GM19328 (cell line): ENCODE measurements around the gene JOSD1.

Experiments
- ATAC-seq: cut with Tn5 transposase; IDR thresholded peaks from one replicate; pipeline ENCODE4 v1.9.1; 2021; ENCODE audit warnings: mild to moderate bottlenecking, moderate library complexity; ENCODE audit not compliant: unreplicated experiment

JOSD1 gene

DNA sequence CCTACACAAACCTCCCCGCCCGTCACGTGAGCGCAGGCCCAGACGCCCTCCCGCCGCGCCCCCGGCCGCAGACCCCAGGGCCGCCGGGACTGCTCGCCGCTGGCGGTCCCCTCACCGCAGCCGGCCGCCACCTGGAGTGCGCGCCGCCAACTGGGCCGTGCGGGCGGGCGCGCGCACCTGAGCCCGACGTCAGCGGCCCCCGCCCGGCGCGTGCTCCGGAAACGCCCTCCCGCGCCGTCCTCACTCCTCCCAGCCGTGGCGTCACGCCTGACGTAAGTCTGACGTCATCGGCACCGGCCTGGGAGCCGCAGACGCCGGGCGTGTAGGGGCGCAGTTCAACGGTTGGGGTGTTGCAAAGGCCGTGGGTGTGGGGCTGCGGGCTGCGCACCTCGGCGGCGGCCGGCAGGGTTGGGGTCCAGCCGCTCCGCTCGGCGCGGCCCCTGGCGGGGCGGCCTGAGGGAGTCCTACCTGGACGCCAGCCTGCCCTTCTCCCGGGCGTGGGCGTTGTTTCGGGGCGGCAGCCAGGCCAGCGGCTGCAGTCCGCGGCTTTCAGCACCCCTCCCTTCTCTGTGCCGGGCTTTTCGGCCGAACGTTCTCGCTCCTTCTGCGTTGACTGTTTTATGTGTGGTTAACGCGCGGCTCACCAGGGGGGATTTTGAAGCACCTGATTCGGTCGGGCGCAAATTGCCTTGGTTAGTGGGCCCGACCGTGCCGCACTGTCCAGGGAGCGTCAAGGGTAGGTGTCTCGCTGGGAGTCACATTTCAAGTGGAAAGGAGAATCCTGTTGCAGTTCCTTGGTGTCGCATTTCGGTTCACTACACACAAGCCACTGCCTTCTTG lies at the start of gene JOSD1:
Gene JOSD1, minus strand, starts transcription at position 155 of the 840 bp plus-strand sequence. CDS start 956 bp downstream, outside the sequence.
- peak; percentile 40 for ATAC-seq

- no peak for ATAC-seq
Measured at GRCh38 chr22:38750104-38750503, 49.4 kb upstream of the JOSD1 start.

- ATAC-seq: no peak
Measured at GRCh38 chr22:38748487-38749136, 47.9 kb upstream of the JOSD1 start.

DNA sequence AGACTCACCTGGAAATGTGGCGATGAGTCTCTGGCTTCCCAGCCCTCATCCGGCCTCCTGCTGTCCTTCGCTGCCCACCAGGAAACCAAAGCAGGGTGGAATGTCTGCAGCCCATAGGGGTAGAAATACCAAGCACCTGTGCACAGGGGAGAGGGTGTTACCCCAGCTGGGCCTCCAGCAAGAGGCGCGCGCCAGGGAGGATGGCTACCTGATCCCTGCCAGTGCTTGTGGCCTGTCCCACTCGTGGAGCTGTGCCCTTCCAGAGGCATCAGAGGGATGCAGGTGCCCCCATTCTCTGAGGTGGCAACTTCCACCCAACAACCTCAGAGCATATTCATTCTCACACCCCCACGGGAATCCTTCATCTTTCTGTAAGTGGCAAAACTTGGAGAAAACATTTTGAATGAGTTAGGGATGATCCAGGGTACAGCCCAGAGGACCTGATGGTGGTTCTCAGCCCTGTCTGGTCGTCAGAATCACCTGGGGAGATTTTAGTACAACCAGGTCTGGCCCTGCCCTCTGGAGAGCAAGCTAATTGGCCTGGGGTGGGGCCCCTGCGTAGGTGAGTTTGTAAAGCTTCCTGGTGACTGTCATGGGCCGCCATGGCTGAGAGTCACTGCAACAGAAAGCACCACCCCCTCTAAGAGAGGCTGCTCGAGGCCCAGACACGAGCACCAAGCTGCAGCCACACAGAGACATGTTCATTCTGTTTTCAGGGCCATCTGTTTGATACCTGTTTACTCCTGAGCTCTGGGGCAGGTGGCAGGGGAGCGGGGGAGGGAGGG lies 45.1 kb upstream of the JOSD1 start:
- ATAC-seq: no peak

DNA sequence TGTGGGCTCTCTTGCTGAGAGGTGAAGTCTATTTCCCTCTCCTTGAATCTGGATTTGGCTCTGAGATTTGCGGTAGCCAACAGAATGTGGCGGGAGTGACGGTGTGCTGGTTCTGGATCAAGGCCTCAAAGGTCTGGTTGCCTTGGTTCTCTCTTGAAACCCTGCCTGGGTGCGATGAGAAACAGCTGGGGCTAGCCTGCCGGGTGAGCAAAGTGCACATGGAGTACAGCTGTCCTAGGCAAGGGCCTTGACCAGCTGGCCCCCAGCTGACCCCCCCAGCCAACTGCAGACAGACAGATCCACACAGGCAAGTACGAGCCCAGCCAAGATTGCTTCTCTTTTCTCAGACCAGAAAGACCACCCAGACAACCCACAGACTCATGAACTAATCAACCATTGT lies 44.2 kb upstream of the JOSD1 start:
- ATAC-seq: no peak

DNA sequence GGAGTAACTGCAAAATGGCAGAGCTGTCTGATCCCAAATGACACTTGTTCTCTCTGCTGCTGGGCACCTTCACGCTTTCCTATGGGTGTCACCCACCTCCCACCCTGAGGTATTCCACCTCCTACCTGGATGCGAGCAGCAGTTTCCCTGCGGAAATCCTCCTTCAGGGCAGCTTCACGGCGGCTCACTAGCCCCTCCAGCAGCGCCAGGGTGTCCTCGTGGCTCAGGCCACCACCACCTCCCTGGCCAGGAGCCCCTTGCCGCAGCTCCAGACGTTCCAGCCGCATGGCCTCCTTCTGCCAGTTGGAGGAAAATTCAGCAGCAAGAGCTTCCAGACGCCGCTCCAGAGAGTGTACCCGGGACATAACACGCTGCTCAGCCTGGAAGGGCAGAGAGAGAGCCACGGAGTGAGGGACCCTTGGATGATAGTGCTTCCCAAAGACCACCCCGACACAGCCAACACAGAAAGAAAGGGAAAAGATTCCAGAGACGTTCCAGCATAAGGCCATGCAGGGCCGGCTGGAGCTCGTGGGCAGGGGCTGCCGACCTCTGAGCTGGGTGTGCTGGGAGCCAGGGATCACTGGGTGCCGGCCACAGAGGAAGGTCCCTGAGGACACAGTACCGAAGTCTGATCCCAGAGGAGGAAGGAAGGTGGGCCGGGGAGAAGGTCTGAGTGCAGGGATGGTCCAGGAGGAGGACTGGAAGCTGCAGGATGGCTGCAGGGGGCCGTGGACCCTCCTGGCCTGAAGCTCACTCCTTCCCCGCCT lies 41.6 kb upstream of the JOSD1 start:
- no peak for ATAC-seq

GRCh38 chr22:38741576-38741975 lies 40.8 kb upstream of the JOSD1 start:
- ATAC-seq: no peak

DNA sequence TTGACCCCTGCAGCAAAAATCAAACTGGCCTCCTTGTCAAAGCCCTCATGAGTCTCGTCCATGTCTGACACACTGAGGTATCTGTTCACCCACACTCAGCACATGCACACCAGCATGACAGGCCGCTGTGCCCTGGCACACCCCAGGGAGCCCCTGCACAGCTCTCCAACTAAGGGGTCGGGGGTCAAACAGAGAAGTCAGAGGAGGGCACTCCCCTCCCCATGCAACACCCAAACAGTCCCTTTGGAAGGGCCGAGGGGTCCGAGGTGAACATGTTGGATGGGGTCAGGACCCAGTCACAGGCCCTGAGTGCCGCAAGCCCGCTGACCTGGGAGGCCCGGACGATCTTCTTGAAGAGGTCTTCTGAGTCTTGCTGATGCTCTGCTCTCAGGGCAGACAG lies 40.4 kb upstream of the JOSD1 start:
- ATAC-seq: no peak

DNA sequence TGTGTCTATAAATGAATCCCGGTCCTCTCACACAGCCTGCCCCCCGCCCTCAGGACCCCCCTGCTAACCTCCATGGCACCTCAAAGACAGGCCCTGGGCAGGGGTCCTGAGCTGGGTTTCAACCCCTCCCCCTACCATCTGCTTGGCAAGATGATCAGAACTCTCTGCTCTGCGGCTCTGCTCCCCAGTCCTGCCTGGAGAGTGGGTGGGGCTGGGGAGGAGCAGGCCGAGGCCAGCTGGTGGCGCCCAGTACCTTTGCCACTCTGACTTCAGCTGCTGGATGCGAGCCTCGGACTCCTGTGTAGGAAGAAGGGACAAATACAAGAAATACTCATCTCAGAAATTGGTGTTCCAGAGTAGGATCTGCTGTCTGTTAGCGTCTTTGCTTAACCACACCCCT lies 40.0 kb upstream of the JOSD1 start:
- no peak for ATAC-seq

- no peak for ATAC-seq
Measured at GRCh38 chr22:38740116-38740723, 39.5 kb upstream of the JOSD1 start.

GRCh38 chr22:38739300-38740055 lies 38.7 kb upstream of the JOSD1 start:
- no peak for ATAC-seq

- no peak for ATAC-seq
Measured at GRCh38 chr22:38738475-38739070, 37.8 kb upstream of the JOSD1 start.

GRCh38 chr22:38737302-38738060 lies 36.7 kb upstream of the JOSD1 start:
- ATAC-seq: no peak

- no peak for ATAC-seq
Measured at GRCh38 chr22:38736257-38736570, 35.5 kb upstream of the JOSD1 start.

DNA sequence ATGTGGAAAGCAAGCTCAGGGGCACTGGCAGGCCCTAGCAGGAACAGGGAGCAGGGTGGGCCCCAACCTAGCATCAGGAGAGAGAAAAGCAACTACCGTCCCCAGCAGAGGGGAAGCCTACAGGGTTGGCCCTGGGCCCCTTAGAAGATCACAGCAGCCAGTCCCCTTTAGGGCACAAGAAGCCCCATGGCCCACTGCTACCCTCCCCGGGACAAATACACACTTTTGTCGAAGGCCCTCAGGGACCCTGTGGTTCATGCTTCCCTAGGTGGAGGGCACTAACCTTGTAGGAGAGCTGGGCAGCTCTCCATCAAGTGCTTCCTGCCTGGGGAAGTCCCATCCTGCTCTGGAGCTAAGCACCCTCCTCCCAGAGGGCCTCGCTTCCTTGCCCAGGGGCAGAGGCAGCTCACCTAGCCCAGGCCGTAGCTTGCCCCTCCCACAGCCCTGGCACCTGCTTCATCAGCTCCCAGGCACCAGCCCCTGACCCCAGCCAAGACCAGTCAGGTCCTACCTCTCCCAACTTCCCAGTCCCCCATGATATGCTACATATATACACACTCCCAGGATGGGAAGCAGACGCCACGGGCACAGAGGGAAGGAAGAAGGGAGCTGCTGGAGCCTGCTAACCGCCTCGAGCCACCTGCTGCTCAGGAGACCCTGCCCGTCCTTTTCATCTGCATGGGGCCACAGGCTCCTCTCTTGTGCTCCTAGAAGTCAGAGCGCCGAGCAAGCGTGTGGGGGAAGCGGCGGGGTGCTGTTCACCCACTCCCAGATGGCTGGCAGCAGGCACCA lies 34.9 kb upstream of the JOSD1 start:
- ATAC-seq: no peak

DNA sequence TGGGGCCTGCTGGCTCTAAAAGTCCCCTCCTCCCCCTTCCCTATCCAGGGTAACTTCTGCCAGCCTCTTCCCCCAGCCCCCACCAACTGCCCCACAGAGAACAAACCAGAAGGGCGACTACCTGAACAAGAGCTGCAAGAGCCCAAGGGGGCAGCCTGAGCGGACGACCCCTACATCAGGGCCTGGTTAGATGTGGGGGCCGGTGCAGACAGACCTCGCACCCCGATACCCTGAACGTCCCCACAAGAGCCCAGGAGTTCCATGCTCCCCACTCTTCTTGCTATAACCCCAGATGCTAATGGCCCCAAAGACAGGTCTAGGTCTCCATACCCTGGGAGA lies 34.4 kb upstream of the JOSD1 start:
- ATAC-seq: no peak

DNA sequence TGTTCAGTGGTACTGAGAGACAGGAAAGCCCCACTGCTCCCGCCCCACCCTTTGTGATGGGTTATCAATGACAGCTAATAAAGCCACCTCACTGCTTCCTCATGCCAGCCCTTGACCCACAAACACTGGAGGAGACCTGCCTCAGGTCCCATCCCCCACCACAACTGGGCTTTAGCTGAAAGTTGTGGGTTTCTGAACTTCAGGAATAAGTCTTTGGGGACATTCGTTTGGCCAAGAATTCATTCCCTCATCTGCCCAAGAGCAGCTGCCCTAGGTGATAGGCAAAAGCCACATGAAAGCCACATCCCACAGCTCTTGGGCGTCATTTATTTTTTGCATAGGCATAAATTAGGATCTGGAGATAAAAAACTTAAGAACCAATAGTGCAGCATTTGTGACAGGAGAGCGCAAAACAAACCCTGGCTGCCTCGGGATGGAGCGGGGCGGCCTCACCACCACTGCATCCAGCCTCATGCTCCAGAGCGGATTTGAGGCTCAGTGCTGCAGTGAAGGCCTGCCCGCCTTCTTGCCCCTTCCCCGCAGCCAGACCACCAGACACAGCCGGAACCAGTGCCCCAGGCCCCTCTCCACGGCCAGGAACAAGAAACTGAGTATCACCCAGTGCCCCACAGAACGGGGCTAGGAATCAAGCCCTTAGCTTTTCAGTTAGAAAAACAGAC lies 33.8 kb upstream of the JOSD1 start:
- no peak for ATAC-seq
